Common myeloid progenitor, CD34-positive (primary cell): ENCODE results near the gene SLITRK5. TPM values are rescaled to one million over a fixed set of nuclear protein-coding genes. Genes with fewer than 3 reads are reported as not detected.

Experiments
- CTCF ChIA-PET: fragments of 350-600 bp; sonication (Branson Sonifier 250); formaldehyde crosslinking; loops from one replicate; lab custom pipeline; 2021; ENCODE audit warnings: antibody characterized with exemption; lab: Charles Lee
- POLR2A ChIA-PET: fragments of 350-600 bp; sonication (Branson Sonifier 250); formaldehyde crosslinking; loops from one replicate; lab custom pipeline; 2021; ENCODE audit warnings: antibody characterized with exemption; lab: Charles Lee
- DNase-seq, 3 donors: peaks; one replicate each; pipeline versions ENCODE4 v3.0.0 to v3.0.0-alpha.2; 2013
- H3K27ac ChIP-seq, 2 experiments: 1 replicate in 1 of 2; 2 replicates in 1 of 2; pipeline ENCODE4 v1.7.0; 2013; ENCODE audit warnings: inconsistent platforms in 2 of 2, low read length in 2 of 2, mild to moderate bottlenecking in 2 of 2, low read depth in 1 of 2, moderate library complexity in 1 of 2; ENCODE audit not compliant: severe bottlenecking in 2 of 2, insufficient read depth in 1 of 2, poor library complexity in 1 of 2
- H3K27me3 ChIP-seq, 5 experiments: replicated peaks in 2 of 5; 1 replicate in 3 of 5; 2 replicates in 2 of 5; pipeline versions ENCODE4 v1.6.1 to v1.7.0; 2013; ENCODE audit warnings: low read length in 4 of 5, mild to moderate bottlenecking in 2 of 5, moderate library complexity in 2 of 5, inconsistent platforms in 1 of 5; ENCODE audit not compliant: insufficient read depth in 5 of 5, control insufficient read depth in 4 of 5
- H3K36me3 ChIP-seq, 4 experiments: 1 replicate in 2 of 4; 2 replicates in 2 of 4; pipeline versions ENCODE4 v1.6.1 to v1.7.0; 2013; ENCODE audit warnings: low read length in 3 of 4, control low read depth in 1 of 4, mild to moderate bottlenecking in 1 of 4; ENCODE audit not compliant: control insufficient read depth in 4 of 4, insufficient read depth in 4 of 4
- H3K4me1 ChIP-seq, 4 experiments: 1 replicate in 3 of 4; 2 replicates in 1 of 4; pipeline versions ENCODE4 v1.6.1 to v1.7.1; 2013; ENCODE audit warnings: low read length in 3 of 4, mild to moderate bottlenecking in 3 of 4, control low read depth in 1 of 4, inconsistent platforms in 1 of 4, moderate library complexity in 1 of 4; ENCODE audit not compliant: control insufficient read depth in 4 of 4, insufficient read depth in 4 of 4; ENCODE audit errors: control extremely low read depth in 1 of 4
- H3K4me3 ChIP-seq, 7 experiments: 1 replicate in 4 of 7; 2 replicates in 3 of 7; pipeline versions ENCODE4 v1.5.1 to v1.7.0; 2013; ENCODE audit warnings: mild to moderate bottlenecking in 7 of 7, low read length in 6 of 7, moderate library complexity in 6 of 7, inconsistent platforms in 2 of 7, low read depth in 2 of 7, control low read depth in 1 of 7; ENCODE audit not compliant: insufficient read depth in 4 of 7, control insufficient read depth in 1 of 7; ENCODE audit errors: extremely low read depth in 1 of 7
- H3K9me3 ChIP-seq, 5 experiments: 1 replicate in 4 of 5; 2 replicates in 1 of 5; pipeline versions ENCODE4 v1.6.1 to v1.7.1; 2013; ENCODE audit warnings: low read length in 4 of 5, mild to moderate bottlenecking in 2 of 5, inconsistent platforms in 1 of 5, low read depth in 1 of 5, moderate library complexity in 1 of 5; ENCODE audit not compliant: control insufficient read depth in 4 of 5, insufficient read depth in 2 of 5; ENCODE audit errors: control extremely low read depth in 1 of 5
- WGBS: methylation state at CpG from one replicate; pipeline ENCODE4 v1.1.5; 2013; ENCODE audit not compliant: insufficient coverage; 5-methylcytosine and 5-hydroxymethylcytosine counted together
- polyA plus RNA-seq: library from polyadenylated mRNA; unstranded; fragments of 120-200 nt; gene quantifications from one replicate; pipeline ENCODE4 v1.2.1, GENCODE V29; 2013

The SLITRK5 gene
- polyA plus RNA-seq, result 1.1 TPM

- no peak within 1 kb of the TSS for H3K27ac ChIP-seq
- ChIA-PET CTCF (interaction anchor here (1.0 kb wide), 2 partner anchors 9 to 13 kb away, joined by 3 to 5 read pairs; no protein-coding TSS in a partner anchor), POLR2A (no interaction called here)
- H3K36me3 ChIP-seq, result peaks cover 0 to 2% (median 0%) of the 10 kb centered on the region in 4 experiments
- H3K4me1 ChIP-seq, result peaks cover 8 to 35% (median 33%) of the 10 kb centered on the region in 4 experiments
- peaks cover 0 to 4% (median 2%) of the 10 kb centered on the region in 5 experiments for H3K9me3 ChIP-seq
- peak within 1 kb of the TSS; percentile 49 to 94 (median 71) for H3K4me3 ChIP-seq
- peaks cover 3 to 45% (median 19%) of the 10 kb centered on the region in 5 experiments for H3K27me3 ChIP-seq
- DNase-seq, result peak; percentile 82 to 89 (median 85)
- WGBS, result 0% methylated on average over 33 of the region's 43 CpGs
Observed at GRCh38 chr13:87671031-87671752, at the start of gene SLITRK5. Gene SLITRK5, plus strand, starts transcription at chr13:87671371. Its CDS starts 4,018 bp downstream, at chr13:87675389.

GRCh38 chr13:87622971-87623370 lies 48.2 kb upstream of the SLITRK5 start:
- no CpG with 5 or more reads among the region's 1 CpG for WGBS
- CTCF ChIA-PET, result no interaction called here

GRCh38 chr13:87656306-87656705 lies 14.9 kb upstream of the SLITRK5 start:
- POLR2A ChIA-PET, result no interaction called here
- Histone ChIP-seq H3K36me3 (no peaks in the 10 kb centered on the region), H3K27ac (no peak overlapping the region), H3K27me3 (no peaks in the 10 kb centered on the region), H3K4me1 (peaks cover 0 to 6% (median 0%) of the 10 kb centered on the region in 4 experiments), H3K9me3 (no peaks in the 10 kb centered on the region), H3K4me3 (no peak overlapping the region)
- peak in 2 of 3 donors; percentile 31 to 32 for DNase-seq
- WGBS, result 41% methylated on average over 2 of the region's 2 CpGs
- CTCF ChIA-PET, result no interaction called here

More at GRCh38 chr13:87622971-87623370, 48.2 kb upstream of the SLITRK5 start:
- Histone ChIP-seq H3K36me3 (no peaks in the 10 kb centered on the region), H3K27ac (no peak overlapping the region), H3K4me3 (no peak overlapping the region), H3K9me3 (peaks cover 0 to 1% (median 0%) of the 10 kb centered on the region in 5 experiments), H3K4me1 (no peaks in the 10 kb centered on the region), H3K27me3 (no peaks in the 10 kb centered on the region)
- POLR2A ChIA-PET, result no interaction called here
- no peak for DNase-seq

- Histone ChIP-seq H3K27ac (no peak overlapping the region), H3K36me3 (no peaks in the 10 kb centered on the region), H3K27me3 (no peaks in the 10 kb centered on the region), H3K4me3 (no peak overlapping the region), H3K9me3 (no peaks in the 10 kb centered on the region), H3K4me1 (peaks cover 0 to 2% (median 0%) of the 10 kb centered on the region in 4 experiments)
- ChIA-PET POLR2A (no interaction called here), CTCF (interaction anchor here (1.1 kb wide), 1 partner anchor 9 kb away, joined by 3 read pairs; no protein-coding TSS in a partner anchor)
- WGBS, result 88% methylated on average over 1 of the region's 3 CpGs
- DNase-seq, result no peak
Observed at GRCh38 chr13:87661471-87661870, 9.7 kb upstream of the SLITRK5 start.

GRCh38 chr13:87666831-87667230 lies 4.3 kb upstream of the SLITRK5 start:
- Histone ChIP-seq H3K4me3 (no peak overlapping the region), H3K36me3 (no peaks in the 10 kb centered on the region), H3K27me3 (peaks cover 0 to 4% (median 0%) of the 10 kb centered on the region in 5 experiments), H3K27ac (no peak overlapping the region), H3K9me3 (no peaks in the 10 kb centered on the region), H3K4me1 (peaks cover 5 to 14% (median 9%) of the 10 kb centered on the region in 4 experiments)
- DNase-seq, result no peak
- POLR2A ChIA-PET, result no interaction called here
- WGBS, result no CpG with 5 or more reads among the region's 1 CpG
- CTCF ChIA-PET, result interaction anchor here (0.7 kb wide), 1 partner anchor 9 kb away, joined by 3 read pairs; no protein-coding TSS in a partner anchor

GRCh38 chr13:87667686-87668085 lies 3.5 kb upstream of the SLITRK5 start:
- ChIA-PET POLR2A (no interaction called here), CTCF (no interaction called here)
- Histone ChIP-seq H3K4me1 (peaks cover 5 to 20% (median 15%) of the 10 kb centered on the region in 4 experiments), H3K27me3 (peaks cover 0 to 11% (median 0%) of the 10 kb centered on the region in 5 experiments), H3K27ac (no peak overlapping the region), H3K4me3 (no peak overlapping the region), H3K36me3 (no peaks in the 10 kb centered on the region), H3K9me3 (no peaks in the 10 kb centered on the region)
- DNase-seq, result no peak
- no CpG with 5 or more reads among the region's 1 CpG for WGBS
